HCT116 (cell line): ENCODE results near the gene DENND2A. TPM values are rescaled to one million over a fixed set of nuclear protein-coding genes. Genes with fewer than 3 reads are reported as not detected.
"Not testable (repeated sequence)": the region's sequence is repeated elsewhere in the genome, so short reads cannot be mapped to it uniquely, and the experiment has no call there.

Experiments used
- ATAC-seq: fragments of 200-7000 bp; cut with Tn5 transposase; 2 replicates; pipeline ENCODE4 v1.9.1; 2020; ENCODE audit warnings: mild to moderate bottlenecking, moderate library complexity
- BruUV-seq: library from RNA; stranded (reverse); fragments of 400-500 nt; replicated peaks from 2 replicates; lab custom pipeline; 2021; lab: Mats Ljungman, UMichigan
- CTCF ChIA-PET: fragments of 300-600 bp; sonication (Branson Sonifier 250); formaldehyde crosslinking; loops from one replicate; lab custom pipeline; 2021; ENCODE audit warnings: antibody characterized with exemption; lab: Charles Lee
- POLR2A ChIA-PET: fragments of 300-600, 350-600 bp; sonication (Branson Sonifier 250); formaldehyde crosslinking; loops from one replicate; lab custom pipeline; 2021; ENCODE audit warnings: antibody characterized with exemption; lab: Charles Lee
- RAD21 ChIA-PET, 2 experiments: fragments of 300-600 bp; sonication (Branson Sonifier 250); formaldehyde crosslinking; loops; one replicate each; lab custom pipeline; 2023; ENCODE audit warnings: low total read pairs in 2 of 2; ENCODE audit not compliant: uncharacterized antibody in 2 of 2, unreplicated experiment in 2 of 2, low non-redundant PET in 1 of 2; lab: Charles Lee
- DNase-seq: peaks from one replicate; pipeline ENCODE4 v3.0.0-alpha.2; 2010; ENCODE audit warnings: low read depth, low spot score
- H2AFZ ChIP-seq: fragments of 200-600 bp; shearing (Covaris generic), sonication (generic); 2 replicates; pipeline ENCODE4 v1.6.1; 2017; ENCODE audit warnings: low read depth, mixed run types, mixed read lengths, antibody characterized with exemption, low read length; ENCODE audit not compliant: poor library complexity, severe bottlenecking
- H3K27ac ChIP-seq: 2 replicates; pipeline ENCODE4 v1.5.1; 2012; ENCODE audit warnings: low read depth, low read length
- H3K27me3 ChIP-seq: fragments of 200-600 bp; sonication (generic); 2 replicates; pipeline ENCODE4 v1.6.1; 2016; ENCODE audit warnings: mixed run types, low read length, mixed read lengths; ENCODE audit not compliant: insufficient read depth
- H3K36me3 ChIP-seq, 2 experiments: fragments of 200-500 bp in 1 of 2; fragments of 200-600 bp in 1 of 2; sonication (Bioruptor generic) in 1 of 2; sonication (generic) in 1 of 2; 2 replicates each; pipeline versions ENCODE4 v1.5.1 to v1.6.1; 2014 to 2016; ENCODE audit warnings: low read length in 2 of 2, inconsistent platforms in 1 of 2, mixed read lengths in 1 of 2, mixed run types in 1 of 2; ENCODE audit not compliant: insufficient read depth in 2 of 2, control insufficient read depth in 1 of 2
- H3K4me1 ChIP-seq, 2 experiments: fragments of 200-600 bp in 1 of 2; sonication (generic) in 1 of 2; 2 replicates each; pipeline versions ENCODE4 v1.5.1 to v1.6.1; 2012 to 2017; ENCODE audit warnings: low read length in 2 of 2, inconsistent platforms in 1 of 2, mild to moderate bottlenecking in 1 of 2, mixed read lengths in 1 of 2, mixed run types in 1 of 2, moderate library complexity in 1 of 2; ENCODE audit not compliant: insufficient read depth in 2 of 2, control insufficient read depth in 1 of 2
- H3K4me2 ChIP-seq: fragments of 200-600 bp; sonication (generic); 2 replicates; pipeline ENCODE4 v1.6.1; 2017; ENCODE audit warnings: mixed run types, low read length, mixed read lengths
- H3K4me3 ChIP-seq, 2 experiments: fragments of 200-600 bp in 1 of 2; sonication (generic) in 1 of 2; replicated peaks in 1 of 2; 2 replicates each; pipeline ENCODE4 v1.5.1; 2011 to 2016; ENCODE audit warnings: low read length in 2 of 2, control low read depth in 1 of 2, low read depth in 1 of 2, mild to moderate bottlenecking in 1 of 2, mixed read lengths in 1 of 2, mixed run types in 1 of 2
- H3K79me2 ChIP-seq: fragments of 200-600 bp; sonication (generic); 2 replicates; pipeline ENCODE4 v1.6.1; 2017; ENCODE audit warnings: mild to moderate bottlenecking, mixed run types, low read length, moderate library complexity, mixed read lengths; ENCODE audit not compliant: insufficient read depth
- H3K9ac ChIP-seq: fragments of 200-600 bp; sonication (generic); 2 replicates; pipeline ENCODE4 v1.6.1; 2016; ENCODE audit warnings: low read length, mixed read lengths
- H3K9me2 ChIP-seq: fragments of 200-600 bp; sonication (generic), shearing (Covaris generic); 2 replicates; pipeline ENCODE4 v1.6.1; 2017; ENCODE audit warnings: mixed run types, mild to moderate bottlenecking, moderate library complexity; ENCODE audit not compliant: insufficient read depth
- H3K9me3 ChIP-seq, 2 experiments: fragments of 200-500 bp in 1 of 2; fragments of 200-600 bp in 1 of 2; sonication (Bioruptor generic) in 1 of 2; sonication (generic) in 1 of 2; 2 replicates each; pipeline ENCODE4 v1.6.1; 2014 to 2017; ENCODE audit warnings: low read length in 2 of 2, mixed read lengths in 2 of 2, inconsistent platforms in 1 of 2, low read depth in 1 of 2, mild to moderate bottlenecking in 1 of 2, mixed run types in 1 of 2, moderate library complexity in 1 of 2; ENCODE audit not compliant: control insufficient read depth in 1 of 2, insufficient read depth in 1 of 2
- H4K20me1 ChIP-seq: fragments of 200-600 bp; sonication (generic), shearing (Covaris generic); 2 replicates; pipeline ENCODE4 v1.6.1; 2017; ENCODE audit warnings: mixed run types, mild to moderate bottlenecking, moderate library complexity; ENCODE audit not compliant: insufficient read depth
- ELF1 ChIP-seq: IDR thresholded peaks from 2 replicates; pipeline ENCODE4 v1.6.1; 2012; ENCODE audit warnings: low read depth, borderline replicate concordance
- RAD21 ChIP-seq: IDR thresholded peaks from 2 replicates; pipeline ENCODE4 v1.6.1; 2012; ENCODE audit warnings: low read depth, mild to moderate bottlenecking
- SIN3A ChIP-seq: IDR thresholded peaks from 2 replicates; pipeline ENCODE4 v1.6.1; 2012; ENCODE audit warnings: low read depth
- SRF ChIP-seq: IDR thresholded peaks from 2 replicates; pipeline ENCODE4 v1.6.1; 2012; ENCODE audit warnings: low read depth
- intact Hi-C: fragments of 100-400 bp; cut with micrococcal nuclease; formaldehyde crosslinking; loops from 2 replicates; pipeline ENCODE4 v1.10.0; 2022
- total RNA-seq: library from RNA; stranded (reverse); gene quantifications from one replicate; pipeline ENCODE4 v1.2.1, GENCODE V29; 2021; ENCODE audit not compliant: unreplicated experiment
- TF ChIP-seq, protein P1 (sequence below): IDR thresholded peaks from 2 replicates; pipeline ENCODE4 v1.6.1; 2012; ENCODE audit warnings: low read depth

Gene DENND2A
- total RNA-seq, 1 experiment from 2014 or later = 0.12 TPM

DNA sequence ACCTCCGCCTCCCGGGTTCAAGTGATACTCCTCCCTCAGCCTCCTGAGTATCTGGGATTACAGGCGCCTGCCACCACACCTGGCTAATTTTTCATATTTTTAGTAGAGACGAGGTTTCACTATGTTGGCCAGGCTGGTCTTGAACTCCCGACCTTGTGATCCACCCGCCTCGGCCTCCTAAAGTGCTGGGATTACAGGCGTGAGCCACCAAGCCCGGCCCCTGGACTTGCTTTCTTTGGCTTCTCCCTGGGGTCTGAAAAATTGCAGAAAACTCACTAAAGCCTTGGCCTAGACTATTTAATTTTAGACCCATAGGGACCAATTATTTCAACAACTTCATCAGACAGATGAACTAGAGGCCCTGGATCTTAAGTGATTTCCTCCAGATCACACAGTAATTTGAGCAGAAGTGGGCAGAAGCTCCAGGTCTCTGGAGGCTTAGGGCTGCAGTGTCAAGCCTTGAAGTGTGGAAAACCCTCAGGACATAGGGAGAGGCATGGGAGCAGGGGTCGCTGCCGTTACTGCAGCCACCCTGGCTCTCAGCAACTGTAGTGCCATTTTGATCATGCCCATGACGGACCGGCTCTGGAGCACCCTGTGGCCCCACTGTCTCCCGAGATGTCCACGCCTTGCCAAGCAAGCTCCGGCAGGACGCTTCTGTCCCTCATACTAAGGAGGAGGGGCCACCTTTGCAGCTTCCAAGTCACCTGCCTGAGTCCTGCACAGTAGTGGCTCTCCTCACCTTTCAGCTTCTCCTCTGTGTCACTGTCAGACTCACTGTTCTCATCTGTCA lies 72.4 kb downstream of the DENND2A start:
- ATAC-seq (no peak), DNase-seq (no peak)
- no TSS peak for BruUV-seq
- Histone ChIP-seq H2AFZ (no peak overlapping the region), H3K27me3 (no peaks in the 10 kb centered on the region), H3K4me3 (no peak overlapping the region), H3K79me2 (no peaks in the 10 kb centered on the region), H3K36me3 (no peaks in the 10 kb centered on the region), H4K20me1 (no peaks in the 10 kb centered on the region), H3K9me2 (no peaks in the 10 kb centered on the region), H3K4me1 (peaks cover 22 to 46% of the 10 kb centered on the region in 2 experiments), H3K9ac (no peak overlapping the region), H3K9me3 (no peaks in the 10 kb centered on the region), H3K27ac (no peak overlapping the region), H3K4me2 (no peak overlapping the region)
- TF ChIP-seq ELF1 (no peak), RAD21 (no peak), SRF (no peak), SIN3A (no peak)
- TF ChIP-seq, protein P1, sequence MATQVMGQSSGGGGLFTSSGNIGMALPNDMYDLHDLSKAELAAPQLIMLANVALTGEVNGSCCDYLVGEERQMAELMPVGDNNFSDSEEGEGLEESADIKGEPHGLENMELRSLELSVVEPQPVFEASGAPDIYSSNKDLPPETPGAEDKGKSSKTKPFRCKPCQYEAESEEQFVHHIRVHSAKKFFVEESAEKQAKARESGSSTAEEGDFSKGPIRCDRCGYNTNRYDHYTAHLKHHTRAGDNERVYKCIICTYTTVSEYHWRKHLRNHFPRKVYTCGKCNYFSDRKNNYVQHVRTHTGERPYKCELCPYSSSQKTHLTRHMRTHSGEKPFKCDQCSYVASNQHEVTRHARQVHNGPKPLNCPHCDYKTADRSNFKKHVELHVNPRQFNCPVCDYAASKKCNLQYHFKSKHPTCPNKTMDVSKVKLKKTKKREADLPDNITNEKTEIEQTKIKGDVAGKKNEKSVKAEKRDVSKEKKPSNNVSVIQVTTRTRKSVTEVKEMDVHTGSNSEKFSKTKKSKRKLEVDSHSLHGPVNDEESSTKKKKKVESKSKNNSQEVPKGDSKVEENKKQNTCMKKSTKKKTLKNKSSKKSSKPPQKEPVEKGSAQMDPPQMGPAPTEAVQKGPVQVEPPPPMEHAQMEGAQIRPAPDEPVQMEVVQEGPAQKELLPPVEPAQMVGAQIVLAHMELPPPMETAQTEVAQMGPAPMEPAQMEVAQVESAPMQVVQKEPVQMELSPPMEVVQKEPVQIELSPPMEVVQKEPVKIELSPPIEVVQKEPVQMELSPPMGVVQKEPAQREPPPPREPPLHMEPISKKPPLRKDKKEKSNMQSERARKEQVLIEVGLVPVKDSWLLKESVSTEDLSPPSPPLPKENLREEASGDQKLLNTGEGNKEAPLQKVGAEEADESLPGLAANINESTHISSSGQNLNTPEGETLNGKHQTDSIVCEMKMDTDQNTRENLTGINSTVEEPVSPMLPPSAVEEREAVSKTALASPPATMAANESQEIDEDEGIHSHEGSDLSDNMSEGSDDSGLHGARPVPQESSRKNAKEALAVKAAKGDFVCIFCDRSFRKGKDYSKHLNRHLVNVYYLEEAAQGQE = no peak
- intact Hi-C loops = no loop called here
- RAD21 ChIA-PET = no interaction called here
- POLR2A ChIA-PET = no interaction called here
- CTCF ChIA-PET = no interaction called here

DNA sequence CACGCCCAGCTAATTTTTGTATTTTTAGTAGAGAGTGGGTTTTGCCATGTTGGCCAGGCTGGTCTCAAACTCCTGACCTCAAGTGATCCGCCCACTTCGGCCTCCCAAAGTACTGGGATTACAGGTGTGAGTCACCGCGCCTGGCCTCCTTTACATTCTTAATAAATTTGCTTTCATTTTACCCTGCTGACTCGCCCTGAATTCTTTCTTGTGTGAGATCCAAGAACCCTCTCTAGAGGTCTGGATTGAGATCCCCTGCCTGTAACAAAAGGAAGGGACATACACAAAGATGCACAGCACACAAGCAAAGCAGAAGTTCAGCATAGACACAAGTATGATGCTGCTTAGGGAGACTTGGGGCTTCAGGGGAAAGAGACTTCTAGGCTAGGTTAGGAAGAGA lies 74.4 kb downstream of the DENND2A start:
- RAD21 ChIA-PET, H3K9me2 ChIP-seq, H3K79me2 ChIP-seq, intact Hi-C loops, H3K36me3 ChIP-seq, DNase-seq, CTCF ChIA-PET, BruUV-seq, H3K27me3 ChIP-seq, H4K20me1 ChIP-seq, POLR2A ChIA-PET, H2AFZ ChIP-seq, H3K9me3 ChIP-seq, H3K4me3 ChIP-seq, H3K9ac ChIP-seq: not testable (repeated sequence)
- Histone ChIP-seq H3K4me2 (peak overlapping the region; percentile 50), H3K27ac (peak overlapping the region; percentile 13; the same call in 1 of the 2 replicates), H3K4me1 (peaks cover 22 to 48% of the 10 kb centered on the region in 2 experiments)
- peak; percentile 47 for ATAC-seq

DNA sequence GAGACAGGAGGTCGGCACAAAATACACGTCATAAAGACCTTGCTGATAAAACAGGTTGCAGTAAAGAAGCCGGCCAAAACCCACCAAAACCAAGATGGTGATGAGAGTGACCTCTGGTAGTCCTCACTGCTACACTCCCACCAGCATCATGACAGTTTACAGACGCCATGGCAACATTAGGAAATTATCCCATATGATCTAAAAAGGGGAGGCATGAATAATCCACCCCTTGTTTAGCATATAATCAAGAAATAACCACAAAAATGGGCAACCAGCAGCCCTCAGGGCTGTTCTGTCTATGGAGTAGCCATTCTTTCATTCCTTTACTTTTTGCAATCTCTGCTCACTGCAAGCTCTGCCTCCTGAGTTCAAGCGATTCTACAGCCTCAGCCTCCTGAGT lies 74.9 kb downstream of the DENND2A start:
- H4K20me1 ChIP-seq, H3K27me3 ChIP-seq, POLR2A ChIA-PET, H3K9me3 ChIP-seq, H3K4me3 ChIP-seq, DNase-seq, H3K27ac ChIP-seq, BruUV-seq, H3K79me2 ChIP-seq, H2AFZ ChIP-seq, intact Hi-C loops, CTCF ChIA-PET, H3K36me3 ChIP-seq, H3K9me2 ChIP-seq, RAD21 ChIA-PET, ATAC-seq, H3K9ac ChIP-seq: not testable (repeated sequence)
- H3K4me1 ChIP-seq = peaks cover 22 to 48% of the 10 kb centered on the region in 2 experiments
- peak overlapping the region; percentile 50 for H3K4me2 ChIP-seq
